ENCODE measurements around the gene RPL36A. TPM values are rescaled to one million over a fixed set of nuclear protein-coding genes. Genes with fewer than 3 reads are reported as not detected.

RPL36A gene
- total and polyA plus RNA-seq, 3 donors from 2014 or later = 177 to 619 (median 507) TPM

- no peaks in the 10 kb centered on the region for H3K4me1 ChIP-seq
- TF ChIP-seq CTCF (IDR thresholded peaks at IDR 0.05) (no peak), POLR2A (IDR thresholded peaks at IDR 0.05) (no peak)
- no peak overlapping the region for H3K4me3 ChIP-seq
- no peak overlapping the region for H3K27ac ChIP-seq
- WGBS, 2 donors = 58 to 87% methylated on average over 2 of the region's 2 CpGs
- intact Hi-C loops (cut with DNase I; ENCODE audit: low total_unique reads) = no loop called here
- DNase-seq = no peak
- no peaks in the 10 kb centered on the region for H3K36me3 ChIP-seq (ENCODE audit: low read depth, missing control alignments)
- no peaks in the 10 kb centered on the region for H3K9me3 ChIP-seq
- no peaks in the 10 kb centered on the region for H3K27me3 ChIP-seq
Measured at GRCh38 chrX:101419489-101419888, 28.7 kb downstream of the RPL36A start.

GRCh38 chrX:101427954-101428353 is 37.1 kb downstream of the RPL36A start:
- Histone ChIP-seq H3K36me3 (ENCODE audit: low read depth, missing control alignments) (no peaks in the 10 kb centered on the region), H3K27me3 (no peaks in the 10 kb centered on the region), H3K4me3 (no peak overlapping the region), H3K9me3 (no peaks in the 10 kb centered on the region), H3K27ac (no peak overlapping the region), H3K4me1 (no peaks in the 10 kb centered on the region)
- intact Hi-C loops (cut with DNase I; ENCODE audit: low total_unique reads) = no loop called here
- WGBS, 2 donors = 92 to 100% methylated on average over 2 of the region's 2 CpGs
- DNase-seq = no peak
- no peak for TF ChIP-seq POLR2A (IDR thresholded peaks at IDR 0.05)
- no peak for TF ChIP-seq CTCF (IDR thresholded peaks at IDR 0.05)

DNA sequence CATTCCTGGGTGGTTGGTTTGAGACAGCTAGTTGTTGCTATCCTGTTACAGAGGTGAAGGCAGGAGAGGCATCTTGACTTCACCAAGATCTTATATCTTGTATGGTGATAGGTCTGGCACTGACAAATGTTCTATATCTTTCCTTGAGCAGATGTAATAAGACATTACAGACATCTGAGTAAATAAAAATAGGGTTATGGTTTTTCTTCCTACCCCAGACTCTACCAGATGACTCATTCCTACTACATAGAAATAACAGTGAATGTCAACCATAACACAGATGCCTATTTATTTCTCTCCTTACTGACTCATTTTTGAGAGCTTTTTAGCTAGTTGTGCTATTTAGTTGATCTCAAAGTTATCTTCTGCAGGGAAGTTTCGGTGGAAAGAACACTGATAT is 39.1 kb downstream of the RPL36A start:
- TF ChIP-seq POLR2A (IDR thresholded peaks at IDR 0.05) (no peak), CTCF (IDR thresholded peaks at IDR 0.05) (no peak)
- intact Hi-C loops (cut with DNase I; ENCODE audit: low total_unique reads) = no loop called here
- Histone ChIP-seq H3K9me3 (no peaks in the 10 kb centered on the region), H3K4me1 (no peaks in the 10 kb centered on the region), H3K4me3 (no peak overlapping the region), H3K27ac (no peak overlapping the region), H3K27me3 (no peaks in the 10 kb centered on the region), H3K36me3 (ENCODE audit: low read depth, missing control alignments) (no peaks in the 10 kb centered on the region)
- no peak for DNase-seq
- WGBS, 2 donors = 71 to 76% methylated on average over 1 of the region's 1 CpG

DNA sequence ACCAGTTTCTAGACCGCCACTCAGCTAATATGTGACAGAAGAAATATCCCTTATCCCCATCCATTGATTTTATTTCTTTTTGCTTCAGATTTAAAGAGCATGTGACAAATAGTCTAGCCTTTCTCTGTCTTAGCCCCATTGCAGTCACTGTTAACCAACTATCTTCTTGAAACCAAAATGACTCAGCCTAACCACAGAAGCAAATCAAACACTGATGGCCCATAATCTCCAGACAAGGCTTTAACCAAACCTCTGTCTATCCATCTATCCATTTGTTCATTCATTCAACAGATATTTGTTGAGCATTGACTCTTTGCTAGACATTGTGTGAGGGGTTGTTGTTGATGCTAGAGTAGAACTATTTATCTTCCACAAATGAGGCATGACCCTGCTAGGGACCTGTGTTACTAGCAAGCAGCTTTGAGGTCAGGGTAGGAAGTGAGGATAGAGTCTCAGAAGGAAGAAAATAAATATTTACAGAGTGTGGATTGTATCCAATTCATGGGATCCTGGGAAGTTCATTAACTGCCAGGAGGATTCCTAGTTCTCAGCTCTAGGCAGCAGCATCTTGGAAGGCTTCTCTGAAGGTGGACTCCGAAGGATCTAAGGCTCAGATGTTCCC is 39.8 kb downstream of the RPL36A start:
- TF ChIP-seq POLR2A (IDR thresholded peaks at IDR 0.05) (no peak), CTCF (IDR thresholded peaks at IDR 0.05) (no peak)
- intact Hi-C loops (cut with DNase I; ENCODE audit: low total_unique reads) = no loop called here
- Histone ChIP-seq H3K4me1 (no peaks in the 10 kb centered on the region), H3K27me3 (no peaks in the 10 kb centered on the region), H3K27ac (no peak overlapping the region), H3K4me3 (no peak overlapping the region), H3K9me3 (no peaks in the 10 kb centered on the region), H3K36me3 (ENCODE audit: low read depth, missing control alignments) (no peaks in the 10 kb centered on the region)
- no peak for DNase-seq
- 63 to 70% methylated on average over 2 of the region's 2 CpGs for WGBS, 2 donors

DNA sequence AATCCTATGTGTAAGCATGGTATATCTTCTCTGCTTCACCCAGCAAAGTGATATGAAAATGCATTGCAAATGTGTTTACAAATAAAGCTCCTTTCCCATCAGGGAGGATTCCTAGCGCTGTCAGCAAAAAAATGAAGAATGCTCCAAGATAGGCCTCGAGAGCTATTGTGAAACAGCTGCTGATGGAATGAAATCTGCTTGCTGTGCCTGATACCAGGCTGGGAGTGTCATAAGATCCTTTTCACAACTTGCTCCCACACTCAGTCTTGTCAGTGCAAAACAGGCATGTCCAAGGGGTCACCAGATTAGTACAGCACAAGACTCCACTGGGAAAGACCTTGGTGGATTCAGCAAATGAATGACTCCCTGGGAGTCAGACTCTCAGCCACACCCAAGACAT is 51.3 kb downstream of the RPL36A start:
- WGBS, 2 donors = 60 to 66% methylated on average over 2 of the region's 2 CpGs
- no peak for DNase-seq
- intact Hi-C loops (cut with DNase I; ENCODE audit: low total_unique reads) = no loop called here
- no peak overlapping the region for H3K27ac ChIP-seq
- H3K27me3 ChIP-seq = no peaks in the 10 kb centered on the region
- H3K4me3 ChIP-seq = no peak overlapping the region
- no peaks in the 10 kb centered on the region for H3K4me1 ChIP-seq
- H3K36me3 ChIP-seq (ENCODE audit: low read depth, missing control alignments) = no peaks in the 10 kb centered on the region
- TF ChIP-seq CTCF (IDR thresholded peaks at IDR 0.05) = no peak
- no peaks in the 10 kb centered on the region for H3K9me3 ChIP-seq

All from testis (tissue), 3 donors.